Measurements from ENCODE around the gene EPHA7.

The EPHA7 gene

GRCh38 chr6:93424303-93425064 is 5.1 kb upstream of the EPHA7 start:
- H3K27ac ChIP-seq, result no peak overlapping the region
- TF ChIP-seq CTCF (IDR thresholded peaks at IDR 0.05), result no peak
- H3K4me3 ChIP-seq, result no peak overlapping the region
- no peak for DNase-seq (ENCODE audit: low spot score)

DNA sequence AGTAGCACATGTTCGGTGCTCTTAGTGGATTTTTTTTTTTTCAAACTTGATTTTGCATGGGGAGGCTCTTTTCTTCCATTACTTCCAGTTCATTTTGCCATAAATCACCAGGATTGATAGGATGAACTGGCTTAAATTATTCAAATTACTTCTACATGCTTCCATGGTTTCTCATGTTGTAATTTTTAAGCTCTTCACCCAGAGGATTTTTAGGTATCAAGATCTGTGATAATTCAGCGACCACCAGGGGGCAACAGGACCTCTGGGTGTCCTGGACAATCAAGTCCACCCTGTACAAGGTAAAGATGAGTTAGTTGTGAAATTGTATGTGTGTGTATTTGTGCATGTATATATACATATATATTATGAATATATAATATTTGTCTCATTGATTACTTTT is 4.2 kb upstream of the EPHA7 start:
- no peak for DNase-seq (ENCODE audit: low spot score)
- no peak for TF ChIP-seq CTCF (IDR thresholded peaks at IDR 0.05)
- Histone ChIP-seq H3K27ac (no peak overlapping the region), H3K4me3 (no peak overlapping the region)

GRCh38 chr6:93420163-93420795 is 920 bp upstream of the EPHA7 start:
- Histone ChIP-seq H3K4me3 (peak overlapping the region; percentile 73), H3K27ac (no peak overlapping the region)
- no peak for TF ChIP-seq CTCF (IDR thresholded peaks at IDR 0.05)
- DNase-seq (ENCODE audit: low spot score), result no peak

- DNase-seq (ENCODE audit: low spot score), result no peak
- Histone ChIP-seq H3K27ac (no peak overlapping the region), H3K4me3 (peak overlapping the region; percentile 73)
- no peak for TF ChIP-seq CTCF (IDR thresholded peaks at IDR 0.05)
These were observed 703 bp downstream of the EPHA7 start for GRCh38 chr6:93418408-93419303.

DNA sequence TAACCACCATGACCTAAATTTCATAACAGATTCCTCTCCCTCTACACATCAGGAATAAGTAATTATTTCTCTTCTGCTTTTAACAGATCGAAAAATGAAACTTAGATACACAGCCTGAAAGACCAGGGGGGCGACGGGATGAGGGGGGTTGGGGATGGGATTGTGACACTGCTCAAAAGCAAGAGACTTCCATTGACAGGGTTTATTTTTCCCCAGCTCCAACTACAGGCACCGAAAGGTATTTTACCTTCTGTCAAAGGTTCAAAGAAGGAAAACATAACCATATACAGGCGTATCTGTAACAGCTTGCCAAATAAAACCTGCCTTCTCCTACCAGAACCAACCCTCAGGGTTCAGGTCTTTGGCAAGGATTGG is 1.3 kb downstream of the EPHA7 start:
- peak overlapping the region; percentile 73 for H3K4me3 ChIP-seq
- TF ChIP-seq CTCF (IDR thresholded peaks at IDR 0.05), result no peak
- H3K27ac ChIP-seq, result no peak overlapping the region
- DNase-seq (ENCODE audit: low spot score), result no peak

DNA sequence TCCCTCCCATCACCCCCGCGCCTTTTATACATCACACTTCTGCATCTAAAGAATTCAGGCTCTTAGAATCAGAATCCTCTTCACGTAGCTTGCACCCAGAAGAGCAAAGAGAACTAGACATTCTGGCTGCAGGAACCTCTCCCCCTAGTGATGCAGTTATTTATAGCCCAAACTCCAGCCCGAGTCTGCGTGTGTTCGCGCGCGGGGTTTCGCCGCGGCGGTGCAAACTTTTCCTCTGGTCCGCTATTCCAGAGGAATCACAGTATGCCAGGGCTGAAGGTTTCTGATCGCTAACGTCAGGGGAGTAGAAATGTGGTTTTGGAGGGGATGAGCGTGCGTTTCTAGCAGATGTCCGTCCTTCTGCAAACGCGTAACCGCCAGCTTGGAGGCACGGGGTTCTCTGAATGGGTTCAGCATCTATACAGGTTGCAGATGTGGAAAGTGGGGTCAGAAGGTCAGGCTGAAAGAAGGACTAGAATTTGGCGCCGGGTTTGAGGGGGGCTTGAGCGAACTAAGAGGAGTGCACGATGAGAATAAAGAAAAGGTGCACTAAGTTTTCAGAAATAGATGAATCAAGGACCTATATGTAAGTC is 1.8 kb downstream of the EPHA7 start:
- H3K27ac ChIP-seq, result no peak overlapping the region
- H3K4me3 ChIP-seq, result peak overlapping the region; percentile 73
- no peak for TF ChIP-seq CTCF (IDR thresholded peaks at IDR 0.05)
- no peak for DNase-seq (ENCODE audit: low spot score)

Data from coronary artery (tissue), 2 donors.